ENCODE measurements around the gene TSPAN9.

The TSPAN9 gene

GRCh38 chr12:3107954-3108353 is 30.8 kb downstream of the TSPAN9 start:
- no peak overlapping the region for H3K9ac ChIP-seq (ENCODE audit: low read length)
- H3K4me3 ChIP-seq (ENCODE audit: low read depth, low read length, poor library complexity, severe bottlenecking): no peak overlapping the region
- H2AFZ ChIP-seq (ENCODE audit: low read length): no peak overlapping the region
- TF ChIP-seq, protein P1, sequence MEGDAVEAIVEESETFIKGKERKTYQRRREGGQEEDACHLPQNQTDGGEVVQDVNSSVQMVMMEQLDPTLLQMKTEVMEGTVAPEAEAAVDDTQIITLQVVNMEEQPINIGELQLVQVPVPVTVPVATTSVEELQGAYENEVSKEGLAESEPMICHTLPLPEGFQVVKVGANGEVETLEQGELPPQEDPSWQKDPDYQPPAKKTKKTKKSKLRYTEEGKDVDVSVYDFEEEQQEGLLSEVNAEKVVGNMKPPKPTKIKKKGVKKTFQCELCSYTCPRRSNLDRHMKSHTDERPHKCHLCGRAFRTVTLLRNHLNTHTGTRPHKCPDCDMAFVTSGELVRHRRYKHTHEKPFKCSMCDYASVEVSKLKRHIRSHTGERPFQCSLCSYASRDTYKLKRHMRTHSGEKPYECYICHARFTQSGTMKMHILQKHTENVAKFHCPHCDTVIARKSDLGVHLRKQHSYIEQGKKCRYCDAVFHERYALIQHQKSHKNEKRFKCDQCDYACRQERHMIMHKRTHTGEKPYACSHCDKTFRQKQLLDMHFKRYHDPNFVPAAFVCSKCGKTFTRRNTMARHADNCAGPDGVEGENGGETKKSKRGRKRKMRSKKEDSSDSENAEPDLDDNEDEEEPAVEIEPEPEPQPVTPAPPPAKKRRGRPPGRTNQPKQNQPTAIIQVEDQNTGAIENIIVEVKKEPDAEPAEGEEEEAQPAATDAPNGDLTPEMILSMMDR (IDR thresholded peaks at IDR 0.05; ENCODE audit: low read length): no peak
- H4K20me1 ChIP-seq (ENCODE audit: insufficient read depth, low read length): no peaks in the 10 kb centered on the region
- H3F3A ChIP-seq (ENCODE audit: insufficient read depth, low read length): no peaks in the 10 kb centered on the region
- no peak overlapping the region for H3K27ac ChIP-seq (ENCODE audit: low read depth, low read length, poor library complexity, severe bottlenecking)
- peaks cover 11% of the 10 kb centered on the region; the same call in 1 of the 2 replicates for H3K27me3 ChIP-seq (ENCODE audit: insufficient read depth, low read length)
- H3K36me3 ChIP-seq (ENCODE audit: insufficient read depth, low read length): no peaks in the 10 kb centered on the region
- H3K9me3 ChIP-seq (ENCODE audit: low read length): no peaks in the 10 kb centered on the region
- no peaks in the 10 kb centered on the region for H3K4me1 ChIP-seq (ENCODE audit: insufficient read depth, low read length, severe bottlenecking)
- no peaks in the 10 kb centered on the region for H3K79me2 ChIP-seq (ENCODE audit: insufficient read depth, low read length)
- no peaks in the 10 kb centered on the region for H3K9me2 ChIP-seq (ENCODE audit: low read depth, low read length)
- no peak overlapping the region for H3K4me2 ChIP-seq (ENCODE audit: low read length)

DNA sequence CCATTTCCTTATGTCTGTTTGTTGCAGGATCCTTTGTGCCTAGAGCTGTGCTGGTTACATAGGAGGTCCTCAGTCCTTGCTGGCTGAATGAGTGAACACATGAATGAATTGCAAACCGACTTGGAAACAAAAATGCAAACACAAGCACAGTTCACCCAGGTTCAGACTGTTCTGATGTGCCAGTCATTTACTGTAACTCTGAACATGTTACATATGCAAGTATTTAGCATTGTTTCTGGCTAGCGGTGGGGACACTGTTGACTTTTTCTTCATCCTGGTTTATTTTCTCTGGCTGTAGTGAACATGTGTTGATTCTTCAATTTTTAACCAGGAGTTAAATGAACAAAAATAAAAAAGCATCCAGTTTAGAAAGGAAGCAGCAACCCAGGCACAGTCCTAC is 33.4 kb downstream of the TSPAN9 start:
- no peaks in the 10 kb centered on the region for H3K9me2 ChIP-seq (ENCODE audit: low read depth, low read length)
- H3K27me3 ChIP-seq (ENCODE audit: insufficient read depth, low read length): peaks cover 14% of the 10 kb centered on the region; the same call in 1 of the 2 replicates
- H3K4me2 ChIP-seq (ENCODE audit: low read length): no peak overlapping the region
- H3K9ac ChIP-seq (ENCODE audit: low read length): no peak overlapping the region
- no peaks in the 10 kb centered on the region for H4K20me1 ChIP-seq (ENCODE audit: insufficient read depth, low read length)
- H3K27ac ChIP-seq (ENCODE audit: low read depth, low read length, poor library complexity, severe bottlenecking): no peak overlapping the region
- H3K4me1 ChIP-seq (ENCODE audit: insufficient read depth, low read length, severe bottlenecking): no peaks in the 10 kb centered on the region
- H2AFZ ChIP-seq (ENCODE audit: low read length): no peak overlapping the region
- TF ChIP-seq, protein P1 (IDR thresholded peaks at IDR 0.05; ENCODE audit: low read length): no peak
- no peak for TF ChIP-seq EZH2 (IDR thresholded peaks at IDR 0.05; ENCODE audit: borderline replicate concordance, low read length)
- H3K36me3 ChIP-seq (ENCODE audit: insufficient read depth, low read length): no peaks in the 10 kb centered on the region
- no peaks in the 10 kb centered on the region for H3K9me3 ChIP-seq (ENCODE audit: low read length)
- H3K79me2 ChIP-seq (ENCODE audit: insufficient read depth, low read length): no peaks in the 10 kb centered on the region
- no peaks in the 10 kb centered on the region for H3F3A ChIP-seq (ENCODE audit: insufficient read depth, low read length)
- H3K4me3 ChIP-seq (ENCODE audit: low read depth, low read length, poor library complexity, severe bottlenecking): no peak overlapping the region

DNA sequence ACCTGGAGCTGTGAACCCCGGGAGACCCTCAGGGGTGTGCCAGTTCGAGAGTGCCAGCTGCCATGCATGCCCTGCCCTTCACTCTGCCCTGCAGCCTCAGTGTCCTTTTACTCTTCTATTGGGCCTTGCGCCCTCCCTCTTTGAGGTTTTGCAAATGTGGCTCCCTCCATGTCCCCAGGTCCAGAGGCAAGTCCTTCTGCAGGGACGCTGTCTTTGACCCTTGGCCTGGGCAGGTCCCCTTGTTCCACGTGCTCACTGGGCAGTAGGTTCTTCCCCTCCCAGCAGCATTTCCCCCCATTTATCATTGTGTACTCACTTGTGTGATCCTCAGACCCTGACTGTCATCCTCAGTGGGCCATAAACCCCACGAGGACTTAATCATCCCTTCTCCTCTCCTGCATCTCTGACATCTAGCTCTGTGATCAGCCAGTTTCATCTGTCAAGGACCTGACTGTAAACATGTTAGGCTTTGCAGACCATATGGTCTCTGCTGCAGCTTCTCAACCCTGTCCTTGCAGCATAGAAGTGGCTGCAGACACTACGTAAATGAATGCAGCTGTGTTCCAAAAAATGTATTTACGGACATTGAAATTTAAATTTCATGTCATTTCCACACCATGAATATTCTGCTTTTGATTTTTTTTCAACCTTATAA is 36.6 kb downstream of the TSPAN9 start:
- Histone ChIP-seq H3K79me2 (ENCODE audit: insufficient read depth, low read length) (no peaks in the 10 kb centered on the region), H3K4me2 (ENCODE audit: low read length) (no peak overlapping the region), H3K4me1 (ENCODE audit: insufficient read depth, low read length, severe bottlenecking) (no peaks in the 10 kb centered on the region), H3K4me3 (ENCODE audit: low read depth, low read length, poor library complexity, severe bottlenecking) (no peak overlapping the region), H4K20me1 (ENCODE audit: insufficient read depth, low read length) (no peaks in the 10 kb centered on the region), H3K27me3 (ENCODE audit: insufficient read depth, low read length) (peaks cover 14% of the 10 kb centered on the region; the same call in 1 of the 2 replicates), H3K36me3 (ENCODE audit: insufficient read depth, low read length) (no peaks in the 10 kb centered on the region), H3K9ac (ENCODE audit: low read length) (no peak overlapping the region), H3K27ac (ENCODE audit: low read depth, low read length, poor library complexity, severe bottlenecking) (no peak overlapping the region), H3K9me3 (ENCODE audit: low read length) (no peaks in the 10 kb centered on the region), H3K9me2 (ENCODE audit: low read depth, low read length) (no peaks in the 10 kb centered on the region), H3F3A (ENCODE audit: insufficient read depth, low read length) (no peaks in the 10 kb centered on the region), H2AFZ (ENCODE audit: low read length) (no peak overlapping the region)
- TF ChIP-seq, protein P1 (IDR thresholded peaks at IDR 0.05; ENCODE audit: low read length): no peak
- no peak for TF ChIP-seq EZH2 (IDR thresholded peaks at IDR 0.05; ENCODE audit: borderline replicate concordance, low read length)

Measured in OCI-LY1 (cell line).